HG03025 (cell line): ENCODE data around the gene DIAPH1.

Experiments
- ATAC-seq: cut with Tn5 transposase; IDR thresholded peaks from one replicate; pipeline ENCODE4 v1.9.1; 2021; ENCODE audit warnings: mild to moderate bottlenecking, moderate library complexity; ENCODE audit not compliant: unreplicated experiment, low FRiP score

DIAPH1 gene

DNA sequence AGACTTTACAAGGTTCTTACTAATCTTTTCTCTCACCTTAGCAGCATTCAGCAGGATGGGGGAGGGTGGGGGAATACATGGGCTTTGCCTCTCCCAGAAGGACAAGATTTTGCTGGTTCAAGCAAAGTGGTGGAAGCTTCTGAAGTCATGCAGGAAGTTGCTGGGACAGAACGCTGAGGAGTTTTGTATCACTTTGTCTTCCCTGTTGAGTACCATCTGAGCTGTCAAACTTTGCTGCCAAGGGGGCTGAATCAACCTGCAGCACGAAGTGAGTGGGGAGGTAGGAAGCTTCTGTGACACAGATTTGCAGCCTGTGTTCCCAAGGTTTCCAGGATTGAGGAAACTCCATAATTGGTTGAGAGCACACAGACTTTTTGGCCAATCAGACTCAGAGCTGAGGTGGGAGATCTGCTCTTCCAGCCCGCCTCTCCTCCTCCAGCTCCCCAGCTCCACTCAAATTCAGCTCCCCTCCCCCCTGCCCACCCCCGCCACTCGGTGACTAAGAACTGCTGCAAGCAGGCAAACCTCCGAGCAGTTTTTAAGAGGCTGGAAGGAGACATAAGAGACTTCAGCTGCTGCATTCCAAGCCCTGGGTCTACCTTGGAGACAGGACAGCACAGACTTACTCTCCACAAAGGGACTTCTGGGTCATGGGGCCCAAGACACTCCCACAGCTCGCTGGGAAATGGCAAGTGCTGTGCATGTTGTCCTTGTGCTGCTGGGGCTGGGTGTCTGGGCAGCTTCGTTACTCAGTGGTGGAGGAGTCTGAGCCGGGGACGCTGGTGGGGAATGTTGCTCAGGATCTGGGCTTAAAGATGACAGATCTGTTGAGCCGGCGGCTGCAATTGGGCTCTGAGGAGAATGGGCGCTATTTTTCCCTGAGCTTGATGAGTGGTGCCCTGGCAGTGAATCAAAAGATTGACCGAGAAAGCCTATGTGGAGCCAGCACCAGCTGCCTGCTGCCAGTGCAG, 129.9 kb downstream of the DIAPH1 start, which contains the start of gene PCDHGC5:
Gene PCDHGC5 (plus strand): TSS at position 491 of the 971 bp plus-strand sequence. CDS start 160 bp downstream, at position 651.
- no peak for ATAC-seq

DNA sequence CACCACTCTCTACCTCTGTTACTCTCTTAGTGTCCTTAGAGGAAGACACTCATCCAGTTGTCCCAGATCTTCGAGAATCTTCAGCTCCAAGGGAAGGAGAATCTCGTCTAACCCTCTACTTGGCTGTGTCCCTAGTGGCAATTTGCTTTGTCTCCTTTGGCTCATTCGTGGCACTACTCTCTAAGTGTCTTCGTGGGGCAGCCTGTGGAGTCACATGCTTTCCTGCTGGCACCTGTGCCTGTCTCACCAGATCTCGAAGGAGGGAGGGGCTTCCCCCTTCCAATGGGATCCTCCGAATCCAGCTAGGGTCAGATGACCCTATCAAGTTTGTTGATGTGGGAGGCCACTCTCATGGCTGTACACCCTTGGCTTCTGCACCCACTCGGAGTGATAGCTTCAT, 131.7 kb downstream of the DIAPH1 start:
- ATAC-seq = no peak

DNA sequence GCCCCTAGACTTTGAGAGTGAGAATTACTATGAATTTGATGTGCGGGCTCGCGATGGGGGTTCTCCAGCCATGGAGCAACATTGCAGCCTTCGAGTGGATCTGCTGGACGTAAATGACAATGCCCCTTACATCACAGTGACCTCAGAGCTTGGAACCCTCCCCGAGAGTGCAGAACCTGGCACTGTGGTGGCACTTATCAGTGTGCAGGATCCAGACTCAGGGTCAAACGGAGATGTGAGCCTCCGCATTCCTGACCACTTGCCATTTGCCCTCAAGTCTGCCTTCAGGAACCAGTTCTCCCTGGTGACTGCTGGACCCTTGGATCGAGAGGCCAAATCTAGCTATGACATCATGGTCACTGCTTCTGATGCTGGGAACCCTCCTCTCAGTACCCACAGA, 132.7 kb downstream of the DIAPH1 start:
- ATAC-seq = no peak

DNA sequence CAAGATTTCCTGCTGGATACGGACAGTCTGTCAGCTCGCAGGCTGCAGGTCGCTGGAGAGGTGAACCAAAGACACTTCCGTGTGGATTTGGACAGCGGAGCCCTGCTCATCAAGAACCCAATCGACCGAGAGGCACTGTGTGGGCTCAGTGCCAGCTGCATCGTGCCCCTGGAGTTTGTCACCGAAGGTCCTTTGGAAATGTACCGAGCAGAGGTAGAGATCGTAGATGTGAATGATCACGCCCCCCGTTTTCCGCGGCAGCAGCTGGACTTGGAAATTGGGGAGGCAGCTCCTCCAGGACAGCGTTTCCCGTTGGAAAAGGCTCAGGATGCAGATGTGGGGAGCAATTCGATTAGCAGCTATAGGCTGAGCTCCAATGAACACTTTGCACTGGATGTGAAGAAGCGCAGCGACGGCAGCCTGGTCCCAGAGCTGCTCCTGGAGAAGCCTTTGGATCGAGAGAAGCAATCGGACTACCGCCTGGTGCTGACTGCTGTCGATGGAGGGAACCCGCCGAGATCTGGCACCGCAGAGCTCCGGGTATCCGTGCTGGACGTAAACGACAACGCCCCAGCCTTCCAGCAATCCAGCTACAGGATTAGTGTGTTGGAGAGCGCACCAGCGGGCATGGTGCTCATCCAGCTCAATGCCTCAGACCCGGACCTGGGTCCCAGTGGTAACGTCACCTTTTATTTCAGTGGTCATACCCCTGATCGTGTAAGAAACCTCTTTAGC, 133.3 kb downstream of the DIAPH1 start:
- no peak for ATAC-seq

DNA sequence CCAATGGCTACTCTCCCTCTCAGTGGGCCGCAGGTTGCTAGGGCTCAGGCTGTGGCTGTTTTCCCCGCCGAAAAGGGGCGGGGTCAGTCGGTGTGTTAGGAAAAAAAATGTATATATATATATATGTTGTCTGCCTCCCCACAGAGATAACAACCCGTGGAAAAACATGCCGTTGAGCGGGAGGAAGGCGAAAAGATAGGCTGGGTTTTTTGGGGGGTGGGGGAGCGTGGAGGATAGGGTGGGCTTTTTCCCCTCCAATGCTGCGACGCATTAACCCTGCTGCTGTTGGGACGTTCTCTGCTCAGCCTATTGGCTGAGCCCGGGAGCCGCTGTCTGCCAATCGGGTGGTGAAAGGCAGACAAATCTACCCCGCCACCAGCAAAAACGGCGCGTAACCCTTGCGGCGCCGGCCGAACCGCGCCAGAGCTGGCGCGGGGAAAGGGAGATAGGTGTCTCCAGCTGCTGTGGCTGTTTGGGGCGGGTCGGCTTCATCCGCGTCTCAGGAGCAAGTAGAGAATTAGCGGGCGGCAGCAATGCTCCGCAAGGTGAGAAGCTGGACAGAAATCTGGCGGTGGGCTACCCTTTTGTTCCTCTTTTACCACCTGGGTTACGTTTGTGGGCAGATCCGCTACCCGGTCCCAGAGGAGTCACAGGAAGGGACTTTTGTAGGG, 134.0 kb downstream of the DIAPH1 start, which contains the start of gene PCDHGC4:
Gene PCDHGC4 (plus strand): TSS at position 390 of the 671 bp plus-strand sequence. CDS start 144 bp downstream, at position 534.
- no peak for ATAC-seq

DNA sequence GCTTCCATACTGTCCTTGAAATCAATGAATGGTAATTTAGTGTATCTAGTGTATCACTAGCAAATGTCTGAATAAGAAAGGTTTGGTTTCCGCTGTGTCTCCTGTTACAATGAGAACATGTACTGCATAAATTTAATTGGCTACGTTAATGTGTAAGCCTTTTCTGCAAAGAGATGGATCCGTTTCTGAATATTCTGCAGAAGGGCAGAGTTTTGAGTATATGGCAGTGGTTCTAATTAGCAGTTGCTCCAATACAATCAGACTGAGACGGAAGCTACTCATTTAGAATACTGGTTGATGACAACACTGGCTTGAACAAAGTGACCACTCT, 134.5 kb downstream of the DIAPH1 start:
- no peak for ATAC-seq

DNA sequence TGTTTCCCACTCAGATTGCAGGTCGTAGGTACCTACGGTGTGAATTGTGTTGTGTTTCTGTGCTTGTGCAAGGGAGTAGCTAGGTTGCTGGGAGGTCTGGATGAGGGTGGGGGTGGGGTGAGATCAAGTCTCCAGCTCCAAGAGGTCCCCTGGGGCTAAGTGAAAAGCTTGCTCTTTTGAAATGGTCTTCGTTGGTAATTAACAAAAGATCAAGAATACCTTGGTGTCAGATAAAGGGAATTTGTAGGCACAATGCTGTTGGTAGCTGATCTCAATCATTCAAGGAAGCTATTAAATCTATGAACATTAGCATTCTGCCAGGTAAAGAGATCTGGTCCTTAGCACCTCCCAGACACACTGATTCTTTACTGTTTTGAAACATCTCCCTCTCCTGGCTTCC, 134.9 kb downstream of the DIAPH1 start:
- no peak for ATAC-seq

DNA sequence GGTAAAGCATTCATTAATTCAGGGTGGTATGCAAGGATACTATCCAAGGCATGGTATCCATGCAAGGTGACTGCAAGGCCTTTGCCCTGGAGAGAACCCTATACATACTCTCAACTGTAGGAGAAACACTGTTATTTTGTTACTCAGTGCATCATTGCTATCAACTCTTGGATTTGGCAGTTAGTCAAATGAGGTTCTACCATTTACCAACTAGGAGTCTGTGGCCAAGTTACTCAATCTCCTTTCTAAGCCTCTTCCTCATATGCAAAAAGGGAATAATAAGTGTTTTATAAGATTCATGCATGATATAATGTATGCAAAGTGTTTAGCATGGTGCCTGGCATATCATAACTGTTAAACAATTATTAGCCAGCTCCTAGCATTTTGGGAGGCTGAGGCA, 139.0 kb downstream of the DIAPH1 start:
- no peak for ATAC-seq

DNA sequence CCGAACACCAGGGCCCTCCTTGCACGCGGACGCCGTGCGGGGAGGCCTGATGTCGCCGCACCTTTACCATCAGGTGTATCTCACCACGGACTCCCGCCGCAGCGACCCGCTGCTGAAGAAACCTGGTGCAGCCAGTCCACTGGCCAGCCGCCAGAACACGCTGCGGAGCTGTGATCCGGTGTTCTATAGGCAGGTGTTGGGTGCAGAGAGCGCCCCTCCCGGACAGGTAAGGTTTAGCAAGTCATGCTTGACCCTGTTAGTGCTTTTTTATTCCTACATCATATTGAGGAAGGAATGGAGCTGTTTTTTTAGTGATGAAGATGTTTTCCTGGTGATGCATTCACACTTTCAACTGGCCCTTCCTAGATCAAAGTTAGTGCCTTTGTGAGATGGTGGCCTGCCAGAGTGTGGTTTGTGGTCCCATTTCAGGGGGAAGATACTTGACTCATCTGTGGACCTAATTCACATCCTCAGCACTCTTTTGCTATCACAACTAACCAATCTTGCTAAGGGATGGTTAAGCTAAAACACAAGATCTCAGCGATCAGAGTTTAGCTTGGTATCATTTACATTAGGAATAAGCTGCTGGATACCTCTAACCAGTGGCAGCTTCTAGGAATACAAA, 140.4 kb downstream of the DIAPH1 start:
- ATAC-seq = no peak

DNA sequence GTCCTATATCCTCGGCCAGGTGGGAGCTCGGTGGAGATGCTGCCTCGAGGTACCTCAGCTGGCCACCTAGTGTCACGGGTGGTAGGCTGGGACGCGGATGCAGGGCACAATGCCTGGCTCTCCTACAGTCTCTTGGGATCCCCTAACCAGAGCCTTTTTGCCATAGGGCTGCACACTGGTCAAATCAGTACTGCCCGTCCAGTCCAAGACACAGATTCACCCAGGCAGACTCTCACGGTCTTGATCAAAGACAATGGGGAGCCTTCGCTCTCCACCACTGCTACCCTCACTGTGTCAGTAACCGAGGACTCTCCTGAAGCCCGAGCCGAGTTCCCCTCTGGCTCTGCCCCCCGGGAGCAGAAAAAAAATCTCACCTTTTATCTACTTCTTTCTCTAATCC, 141.0 kb downstream of the DIAPH1 start:
- ATAC-seq = no peak

DNA sequence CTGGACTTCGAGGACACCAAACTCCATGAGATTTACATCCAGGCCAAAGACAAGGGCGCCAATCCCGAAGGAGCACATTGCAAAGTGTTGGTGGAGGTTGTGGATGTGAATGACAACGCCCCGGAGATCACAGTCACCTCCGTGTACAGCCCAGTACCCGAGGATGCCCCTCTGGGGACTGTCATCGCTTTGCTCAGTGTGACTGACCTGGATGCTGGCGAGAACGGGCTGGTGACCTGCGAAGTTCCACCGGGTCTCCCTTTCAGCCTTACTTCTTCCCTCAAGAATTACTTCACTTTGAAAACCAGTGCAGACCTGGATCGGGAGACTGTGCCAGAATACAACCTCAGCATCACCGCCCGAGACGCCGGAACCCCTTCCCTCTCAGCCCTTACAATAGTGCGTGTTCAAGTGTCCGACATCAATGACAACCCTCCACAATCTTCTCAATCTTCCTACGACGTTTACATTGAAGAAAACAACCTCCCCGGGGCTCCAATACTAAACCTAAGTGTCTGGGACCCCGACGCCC, 141.7 kb downstream of the DIAPH1 start:
- no peak for ATAC-seq

DNA sequence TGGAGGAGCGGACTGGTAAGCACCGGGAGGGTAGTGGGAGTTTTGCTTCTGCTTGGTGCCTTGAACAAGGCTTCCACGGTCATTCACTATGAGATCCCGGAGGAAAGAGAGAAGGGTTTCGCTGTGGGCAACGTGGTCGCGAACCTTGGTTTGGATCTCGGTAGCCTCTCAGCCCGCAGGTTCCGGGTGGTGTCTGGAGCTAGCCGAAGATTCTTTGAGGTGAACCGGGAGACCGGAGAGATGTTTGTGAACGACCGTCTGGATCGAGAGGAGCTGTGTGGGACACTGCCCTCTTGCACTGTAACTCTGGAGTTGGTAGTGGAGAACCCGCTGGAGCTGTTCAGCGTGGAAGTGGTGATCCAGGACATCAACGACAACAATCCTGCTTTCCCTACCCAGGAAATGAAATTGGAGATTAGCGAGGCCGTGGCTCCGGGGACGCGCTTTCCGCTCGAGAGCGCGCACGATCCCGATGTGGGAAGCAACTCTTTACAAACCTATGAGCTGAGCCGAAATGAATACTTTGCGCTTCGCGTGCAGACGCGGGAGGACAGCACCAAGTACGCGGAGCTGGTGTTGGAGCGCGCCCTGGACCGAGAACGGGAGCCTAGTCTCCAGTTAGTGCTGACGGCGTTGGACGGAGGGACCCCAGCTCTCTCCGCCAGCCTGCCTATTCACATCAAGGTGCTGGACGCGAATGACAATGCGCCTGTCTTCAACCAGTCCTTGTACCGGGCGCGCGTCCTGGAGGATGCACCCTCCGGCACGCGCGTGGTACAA, 142.5 kb downstream of the DIAPH1 start:
- peak; percentile 20 for ATAC-seq

DNA sequence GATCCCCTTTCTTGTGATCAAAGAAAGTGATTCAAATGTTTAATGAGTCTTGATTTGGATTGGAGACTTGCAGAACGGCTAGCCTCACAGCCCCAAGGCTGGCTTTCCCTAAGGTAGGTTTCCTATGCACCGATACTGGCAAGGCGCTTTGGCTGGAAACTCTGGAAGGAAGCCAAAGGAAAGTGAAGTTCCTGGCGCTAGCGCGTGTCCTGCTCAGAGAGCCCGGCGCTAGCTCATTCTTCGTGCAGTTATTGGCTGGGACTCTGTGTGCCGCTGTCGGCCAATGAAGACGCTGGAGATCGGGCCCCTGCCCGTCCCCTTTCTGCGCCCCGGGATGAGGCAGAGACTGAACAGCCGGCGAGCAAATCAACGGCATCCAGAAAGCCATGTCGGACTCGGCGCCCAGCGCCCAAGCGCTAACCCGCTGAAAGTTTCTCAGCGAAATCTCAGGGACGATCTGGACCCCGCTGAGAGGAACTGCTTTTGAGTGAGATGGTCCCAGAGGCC, 143.1 kb downstream of the DIAPH1 start, which contains the start of gene PCDHGC3:
Gene PCDHGC3 (plus strand): TSS at position 342 of the 507 bp plus-strand sequence. CDS start 151 bp downstream, at position 493.
- peak; percentile 98 for ATAC-seq

DNA sequence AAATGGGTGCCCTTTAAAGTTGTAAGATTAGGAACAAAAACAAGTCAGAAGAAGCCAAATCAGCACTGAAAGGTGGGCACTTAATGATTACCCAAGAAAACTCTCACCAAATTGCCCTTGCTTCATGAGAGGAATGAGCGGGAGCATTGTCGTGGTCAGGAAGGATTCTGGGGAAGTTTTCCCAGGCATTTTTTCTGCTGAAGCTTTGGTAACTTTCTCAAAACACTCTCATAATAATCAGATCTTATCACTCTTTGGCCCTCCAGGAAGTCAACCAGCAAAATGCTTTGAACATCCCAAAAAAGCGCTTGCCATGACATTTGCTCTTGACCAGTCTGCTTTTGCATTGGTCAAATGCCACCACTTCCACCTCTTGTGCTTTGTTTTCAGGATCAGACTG, 153.4 kb downstream of the DIAPH1 start:
- no peak for ATAC-seq
